ENCODE data around the gene CFAP52. TPM values are rescaled to one million over a fixed set of nuclear protein-coding genes. Genes with fewer than 3 reads are reported as not detected.
"Not testable (repeated sequence)": the region's sequence is repeated elsewhere in the genome, so short reads cannot be mapped to it uniquely, and the experiment has no call there.

Gene CFAP52
- total RNA-seq, 2 experiments from 2014 or later, result not detected

DNA sequence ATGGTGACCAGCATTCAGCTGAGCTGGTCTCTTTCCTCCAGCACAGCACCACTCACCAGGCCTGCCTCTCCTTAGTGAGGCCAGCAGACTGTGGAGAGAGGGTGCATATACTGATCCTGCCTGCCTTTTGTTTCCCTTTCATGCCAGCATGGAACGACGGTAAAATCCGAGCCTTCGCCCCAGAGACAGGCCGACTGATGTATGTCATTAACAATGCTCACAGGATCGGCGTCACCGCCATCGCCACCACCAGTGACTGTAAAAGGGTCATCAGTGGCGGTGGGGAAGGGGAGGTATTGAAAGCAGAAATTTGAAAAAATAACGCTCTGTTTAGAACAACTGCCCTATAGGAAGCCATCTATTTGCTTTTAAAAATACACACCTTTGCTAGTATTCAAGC lies 56.3 kb downstream of the CFAP52 start:
- Mint-ChIP-seq H3K4me3 (no peak overlapping the region), H3K9me3 (no peaks in the 10 kb centered on the region), H3K27me3 (peaks cover 15% of the 10 kb centered on the region), H3K27ac (no peak overlapping the region), H3K4me1 (ENCODE audit: low read depth) (no peaks in the 10 kb centered on the region), H3K36me3 (ENCODE audit: low read depth) (no peaks in the 10 kb centered on the region)
- CTCF ChIA-PET, result no interaction called here
- POLR2A ChIA-PET, result no interaction called here
- ATAC-seq (no peak), DNase-seq (no peak)
- intact Hi-C loops (cut with micrococcal nuclease), result no loop called here
- TF ChIP-seq, protein P1, sequence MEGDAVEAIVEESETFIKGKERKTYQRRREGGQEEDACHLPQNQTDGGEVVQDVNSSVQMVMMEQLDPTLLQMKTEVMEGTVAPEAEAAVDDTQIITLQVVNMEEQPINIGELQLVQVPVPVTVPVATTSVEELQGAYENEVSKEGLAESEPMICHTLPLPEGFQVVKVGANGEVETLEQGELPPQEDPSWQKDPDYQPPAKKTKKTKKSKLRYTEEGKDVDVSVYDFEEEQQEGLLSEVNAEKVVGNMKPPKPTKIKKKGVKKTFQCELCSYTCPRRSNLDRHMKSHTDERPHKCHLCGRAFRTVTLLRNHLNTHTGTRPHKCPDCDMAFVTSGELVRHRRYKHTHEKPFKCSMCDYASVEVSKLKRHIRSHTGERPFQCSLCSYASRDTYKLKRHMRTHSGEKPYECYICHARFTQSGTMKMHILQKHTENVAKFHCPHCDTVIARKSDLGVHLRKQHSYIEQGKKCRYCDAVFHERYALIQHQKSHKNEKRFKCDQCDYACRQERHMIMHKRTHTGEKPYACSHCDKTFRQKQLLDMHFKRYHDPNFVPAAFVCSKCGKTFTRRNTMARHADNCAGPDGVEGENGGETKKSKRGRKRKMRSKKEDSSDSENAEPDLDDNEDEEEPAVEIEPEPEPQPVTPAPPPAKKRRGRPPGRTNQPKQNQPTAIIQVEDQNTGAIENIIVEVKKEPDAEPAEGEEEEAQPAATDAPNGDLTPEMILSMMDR (IDR thresholded peaks at IDR 0.05), result no peak

DNA sequence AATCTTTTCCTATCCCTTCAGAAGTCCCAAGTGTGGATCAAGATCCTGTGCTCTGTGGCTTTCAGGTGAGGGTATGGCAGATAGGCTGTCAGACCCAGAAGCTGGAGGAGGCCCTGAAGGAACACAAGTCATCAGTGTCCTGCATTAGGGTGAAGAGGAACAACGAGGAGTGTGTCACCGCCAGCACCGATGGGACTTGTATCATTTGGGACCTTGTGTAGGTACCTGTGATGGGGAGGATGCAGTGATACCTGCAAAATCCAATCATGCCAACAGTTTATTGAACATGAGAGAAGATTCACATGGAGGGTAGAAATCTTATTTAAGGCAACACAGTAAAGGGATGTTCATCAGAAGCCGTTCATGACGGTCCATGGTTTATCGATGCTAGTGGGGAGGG lies 58.9 kb downstream of the CFAP52 start:
- TF ChIP-seq, protein P1 (IDR thresholded peaks at IDR 0.05), result no peak
- ChIA-PET POLR2A (no interaction called here), CTCF (no interaction called here)
- Mint-ChIP-seq H3K9me3 (peaks cover under 1% of the 10 kb centered on the region), H3K4me3 (no peak overlapping the region), H3K4me1 (ENCODE audit: low read depth) (no peaks in the 10 kb centered on the region), H3K27ac (no peak overlapping the region), H3K36me3 (ENCODE audit: low read depth) (no peaks in the 10 kb centered on the region), H3K27me3 (peaks cover 14% of the 10 kb centered on the region)
- intact Hi-C loops (cut with micrococcal nuclease), result no loop called here
- DNase-seq (no peak), ATAC-seq (no peak)

GRCh38 chr17:9636501-9636900 lies 60.1 kb downstream of the CFAP52 start:
- POLR2A ChIA-PET, result no interaction called here
- CTCF ChIA-PET, result no interaction called here
- DNase-seq (no peak), ATAC-seq (no peak)
- intact Hi-C loops (cut with micrococcal nuclease), result no loop called here
- Mint-ChIP-seq H3K4me3 (no peak overlapping the region), H3K27me3 (peaks cover 14% of the 10 kb centered on the region), H3K4me1 (ENCODE audit: low read depth) (no peaks in the 10 kb centered on the region), H3K27ac (no peak overlapping the region), H3K9me3 (peaks cover 2% of the 10 kb centered on the region), H3K36me3 (ENCODE audit: low read depth) (no peaks in the 10 kb centered on the region)
- TF ChIP-seq, protein P1 (IDR thresholded peaks at IDR 0.05), result no peak

- DNase-seq; POLR2A ChIA-PET; H3K9me3 Mint-ChIP-seq; H3K4me3 Mint-ChIP-seq; H3K36me3 Mint-ChIP-seq (ENCODE audit: low read depth); ATAC-seq; H3K4me1 Mint-ChIP-seq (ENCODE audit: low read depth); H3K27ac Mint-ChIP-seq: not testable (repeated sequence)
- intact Hi-C loops (cut with micrococcal nuclease), result loop anchor here (10.0 kb wide), 1 partner anchor 616 kb away; the partner anchor contains the start of gene NTN1
- H3K27me3 Mint-ChIP-seq, result peaks cover 25% of the 10 kb centered on the region
- CTCF ChIA-PET, result interaction anchor here (1.1 kb wide), 1 partner anchor 63 kb away, joined by 3 read pairs; no protein-coding TSS in a partner anchor
Observed at GRCh38 chr17:9640388-9640787, 63.9 kb downstream of the CFAP52 start.

DNA sequence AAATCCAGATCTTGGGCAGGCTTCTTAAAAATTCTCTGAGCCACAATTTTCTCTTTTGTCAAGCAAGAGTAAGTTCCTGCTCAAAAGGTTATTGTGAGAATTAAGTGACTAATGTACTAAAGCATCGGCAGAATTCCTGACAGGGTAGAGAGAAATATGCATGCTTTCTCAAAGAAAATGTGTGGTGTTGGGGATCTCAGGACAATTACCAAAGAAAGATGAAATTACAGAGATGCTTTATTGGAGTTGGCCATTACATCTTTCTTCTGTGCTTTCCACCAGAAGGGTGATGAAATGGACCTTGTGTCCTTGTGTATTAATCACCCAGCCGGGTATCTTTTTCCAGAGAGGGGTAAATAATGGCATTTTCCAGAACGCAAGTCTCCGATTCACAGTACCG lies 67.2 kb downstream of the CFAP52 start:
- intact Hi-C loops (cut with micrococcal nuclease), result loop anchor here (10.0 kb wide), 1 partner anchor 619 kb away; the partner anchor contains the start of gene NTN1
- Mint-ChIP-seq H3K27me3 (peaks cover 39% of the 10 kb centered on the region), H3K4me3 (no peak overlapping the region), H3K4me1 (ENCODE audit: low read depth) (peaks cover 16% of the 10 kb centered on the region), H3K9me3 (peaks cover 2% of the 10 kb centered on the region), H3K36me3 (ENCODE audit: low read depth) (no peaks in the 10 kb centered on the region), H3K27ac (no peak overlapping the region)
- ATAC-seq, result no peak
- no peak for DNase-seq
- POLR2A ChIA-PET, result no interaction called here
- CTCF ChIA-PET, result no interaction called here
- TF ChIP-seq, protein P1 (IDR thresholded peaks at IDR 0.05), result no peak
